Ishikawa (cell line): ENCODE results near the gene PRKAR1A.
A peak's percentile ranks its signal among the peaks of the same experiment; 100 is the strongest.

Experiments used
- CEBPB ChIP-seq: IDR thresholded peaks from 2 replicates; pipeline ENCODE4 v1.6.1; 2012
- EP300 ChIP-seq: IDR thresholded peaks from 2 replicates; pipeline ENCODE4 v1.6.1; 2012; ENCODE audit warnings: borderline replicate concordance
- MAX ChIP-seq: IDR thresholded peaks from 2 replicates; pipeline ENCODE4 v1.6.1; 2012
- TAF1 ChIP-seq: IDR thresholded peaks from 2 replicates; pipeline ENCODE4 v1.6.1; 2012; ENCODE audit warnings: low read depth, mild to moderate bottlenecking
- TEAD4 ChIP-seq: IDR thresholded peaks from 2 replicates; pipeline ENCODE4 v1.6.1; 2012

- TF ChIP-seq EP300 (no peak), CEBPB (no peak), TEAD4 (no peak), TAF1 (peak; percentile 44; the same call in 1 of the 2 replicates), MAX (no peak)
Observed at GRCh38 chr17:68512247-68512959, at the start of gene PRKAR1A.
